ENCODE measurements around the gene BTBD16. TPM values are rescaled to one million over a fixed set of nuclear protein-coding genes. Genes with fewer than 3 reads are reported as not detected.

The BTBD16 gene
- total RNA-seq, 6 experiments from 2014 or later: not detected

GRCh38 chr10:122363722-122364463 is 92.8 kb downstream of the BTBD16 start:
- Mint-ChIP-seq H3K36me3 (ENCODE audit: low read depth) (no peaks in the 10 kb centered on the region), H3K9me3 (no peaks in the 10 kb centered on the region), H3K27ac (no peak overlapping the region), H3K27me3 (ENCODE audit: insufficient read depth) (peaks cover 12% of the 10 kb centered on the region), H3K4me3 (no peak overlapping the region), H3K4me1 (ENCODE audit: low read depth) (no peaks in the 10 kb centered on the region; the same call in 1 of the 2 replicates)
- TF ChIP-seq CTCF (IDR thresholded peaks at IDR 0.05): no peak
- DNase-seq: no peak

DNA sequence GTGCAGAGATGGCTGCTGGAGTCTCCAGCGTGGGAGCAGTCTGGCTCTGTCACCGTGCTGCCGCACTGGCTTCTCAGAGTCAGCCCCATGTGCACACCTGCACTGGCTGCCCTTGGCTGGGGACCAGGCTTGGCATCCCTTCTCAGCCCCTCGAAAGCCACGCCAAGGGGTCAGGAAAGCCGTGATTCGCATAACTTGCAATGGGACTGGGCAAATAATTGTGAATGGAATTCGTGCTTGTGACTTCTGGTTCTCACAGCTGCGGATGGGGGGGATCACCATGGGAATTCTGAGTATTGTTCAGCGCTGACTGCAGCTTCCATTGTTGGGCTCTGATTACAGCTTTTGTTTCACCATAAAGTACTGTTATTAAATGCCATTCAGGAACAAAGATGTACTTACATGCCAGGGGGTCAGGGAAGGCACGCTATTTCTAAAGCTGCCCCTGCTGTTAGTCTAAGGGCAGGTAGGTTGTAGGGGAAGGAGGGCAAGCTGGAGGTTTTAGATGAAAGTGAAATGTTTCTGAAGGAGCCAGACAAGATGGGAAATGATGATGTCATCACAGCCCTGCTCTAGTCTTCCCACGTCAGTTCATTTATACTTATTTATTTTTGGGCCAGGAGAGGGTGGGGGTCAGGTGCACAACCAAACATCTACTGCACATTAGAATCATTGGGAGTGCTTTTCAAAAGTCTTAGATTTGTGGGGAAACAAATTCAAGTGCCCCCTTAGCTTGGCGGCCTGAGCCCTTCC is 97.6 kb downstream of the BTBD16 start:
- Mint-ChIP-seq H3K36me3 (ENCODE audit: low read depth) (no peaks in the 10 kb centered on the region), H3K4me3 (no peak overlapping the region), H3K9me3 (no peaks in the 10 kb centered on the region), H3K27ac (no peak overlapping the region), H3K27me3 (ENCODE audit: insufficient read depth) (peaks cover 11% of the 10 kb centered on the region), H3K4me1 (ENCODE audit: low read depth) (peaks cover 7% of the 10 kb centered on the region)
- TF ChIP-seq CTCF (IDR thresholded peaks at IDR 0.05): no peak
- no peak for DNase-seq

DNA sequence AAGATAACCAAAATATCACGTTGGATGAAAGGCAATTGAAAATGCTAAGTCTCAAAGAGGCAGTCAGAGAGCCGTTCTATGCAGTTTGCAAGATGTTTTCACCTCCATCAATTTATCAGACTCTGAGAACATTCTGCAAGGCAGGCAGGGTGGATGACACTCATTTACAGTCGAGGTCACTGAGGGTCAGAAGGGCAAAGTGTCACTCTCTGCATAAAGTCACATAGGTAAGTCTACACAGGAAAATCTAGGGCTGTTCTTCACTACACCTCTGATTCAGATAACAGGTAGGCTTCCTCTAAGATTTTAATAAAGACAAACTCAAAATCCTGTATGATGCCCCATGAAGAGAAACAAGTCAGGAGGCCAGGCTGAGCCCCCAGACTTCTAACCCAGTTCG is 102.0 kb downstream of the BTBD16 start:
- no peaks in the 10 kb centered on the region for H3K36me3 Mint-ChIP-seq (ENCODE audit: low read depth)
- no peak for TF ChIP-seq CTCF (IDR thresholded peaks at IDR 0.05)
- no peak overlapping the region for H3K27ac Mint-ChIP-seq
- H3K4me1 Mint-ChIP-seq (ENCODE audit: low read depth): peaks cover 28% of the 10 kb centered on the region
- no peak for DNase-seq
- peak overlapping the region; percentile 94; the same call in 1 of the 2 replicates for H3K4me3 Mint-ChIP-seq
- peaks cover 7% of the 10 kb centered on the region; the same call in 1 of the 2 replicates for H3K27me3 Mint-ChIP-seq (ENCODE audit: insufficient read depth)
- H3K9me3 Mint-ChIP-seq: no peaks in the 10 kb centered on the region

- peaks cover 7% of the 10 kb centered on the region; the same call in 1 of the 2 replicates for H3K27me3 Mint-ChIP-seq (ENCODE audit: insufficient read depth)
- peaks cover 28% of the 10 kb centered on the region for H3K4me1 Mint-ChIP-seq (ENCODE audit: low read depth)
- H3K4me3 Mint-ChIP-seq: peak overlapping the region; percentile 94
- TF ChIP-seq CTCF (IDR thresholded peaks at IDR 0.05): no peak
- H3K9me3 Mint-ChIP-seq: no peaks in the 10 kb centered on the region
- H3K36me3 Mint-ChIP-seq (ENCODE audit: low read depth): no peaks in the 10 kb centered on the region
- peak overlapping the region; percentile 56 for H3K27ac Mint-ChIP-seq
- DNase-seq: peak; percentile 24
Measured at GRCh38 chr10:122373721-122374120, 102.6 kb downstream of the BTBD16 start.

DNA sequence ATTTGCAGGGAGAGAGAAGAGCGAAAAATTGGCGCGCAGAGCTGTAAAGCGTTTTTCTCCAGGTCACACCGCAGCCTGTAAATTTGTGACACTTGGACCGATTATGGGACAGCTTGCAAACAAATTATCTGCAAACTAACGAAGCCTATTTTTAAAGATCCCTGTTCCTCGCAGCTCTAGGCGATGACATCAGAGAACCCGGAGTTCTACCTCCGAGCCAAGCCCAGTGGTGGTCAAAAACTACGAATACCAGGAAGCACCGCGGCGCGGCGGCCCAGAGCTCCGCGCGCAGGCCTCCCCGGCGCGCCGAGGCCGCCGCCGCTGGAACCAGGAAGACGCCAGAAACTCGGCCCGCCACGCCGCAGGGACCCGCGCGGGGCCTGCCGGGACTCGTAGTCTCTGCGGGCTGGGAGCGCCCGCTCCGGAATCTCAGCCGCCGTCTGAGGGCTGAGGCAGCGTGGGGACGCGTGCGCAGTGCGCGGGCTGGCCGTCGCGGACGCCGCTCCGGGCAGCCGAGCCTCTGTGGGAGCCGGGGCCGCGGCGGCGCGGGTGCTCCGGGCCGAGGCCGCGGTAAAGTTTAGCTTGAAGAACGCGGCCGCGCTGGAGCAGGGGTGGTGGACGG is 103.3 kb downstream of the BTBD16 start, which contains the start of gene PLEKHA1:
Gene PLEKHA1, plus strand, starts transcription at position 472 of the 622 bp plus-strand sequence. CDS start 18,493 bp downstream, outside the sequence.
- Mint-ChIP-seq H3K27ac (peak within 1 kb of the TSS; percentile 85), H3K36me3 (ENCODE audit: low read depth) (no peaks in the 10 kb centered on the region), H3K4me3 (peak within 1 kb of the TSS; percentile 94), H3K9me3 (no peaks in the 10 kb centered on the region), H3K4me1 (ENCODE audit: low read depth) (peaks cover 28% of the 10 kb centered on the region), H3K27me3 (ENCODE audit: insufficient read depth) (peaks cover 7% of the 10 kb centered on the region; the same call in 1 of the 2 replicates)
- 0 out of 2 replicates have a peak, but pooled peaks have one; percentile 9 for TF ChIP-seq CTCF (IDR thresholded peaks at IDR 0.05)
- peak; percentile 92 for DNase-seq
